ENCODE results near the gene DCP2.

GRCh38 chr5:113063927-113064326 lies 87.3 kb downstream of the DCP2 start:
- no peak for TF ChIP-seq CTCF (IDR thresholded peaks at IDR 0.05; ENCODE audit: low read depth, low read length, poor library complexity, severe bottlenecking)
- TF ChIP-seq EZH2phosphoT487 (IDR thresholded peaks at IDR 0.05; ENCODE audit: borderline replicate concordance, low read length): no peak
